ENCODE data around the gene ERMN. TPM values are rescaled to one million over a fixed set of nuclear protein-coding genes. Genes with fewer than 3 reads are reported as not detected.

ERMN gene
- total RNA-seq, 2 donors from 2014 or later: 0.55 to 0.68 TPM

DNA sequence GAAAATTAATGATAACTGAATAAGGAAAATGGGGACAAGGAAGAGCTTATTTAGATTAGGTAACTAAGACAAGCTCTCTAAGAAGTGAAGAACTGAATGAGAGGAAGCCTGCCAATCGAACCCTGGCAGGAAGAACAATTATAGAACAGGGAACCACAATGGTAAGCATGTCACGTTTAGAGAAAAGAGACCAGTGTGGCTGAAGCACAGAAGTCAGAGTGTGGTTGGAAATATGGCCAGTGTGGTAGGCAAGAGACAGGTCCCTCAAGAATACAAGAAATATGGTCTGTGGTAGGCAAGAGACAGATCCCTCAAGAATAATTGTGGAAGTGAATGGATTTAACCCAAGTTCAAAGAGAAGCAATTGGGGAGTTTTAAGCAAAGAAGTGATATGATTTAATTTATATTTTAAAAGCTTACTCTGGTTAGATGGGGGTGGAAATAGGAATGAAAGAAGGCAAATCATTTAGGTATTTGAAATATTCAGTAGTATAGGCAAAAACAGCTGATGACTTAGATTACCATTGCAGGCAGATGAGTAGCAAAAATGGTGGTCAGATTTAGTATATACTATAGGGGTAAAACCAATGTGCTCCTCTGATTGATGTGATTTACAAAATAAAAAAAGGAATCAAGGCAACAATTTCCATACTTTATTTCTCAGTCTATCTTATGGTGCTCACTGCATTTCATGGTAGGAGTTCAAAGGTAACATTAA, 38.8 kb upstream of the ERMN start:
- H3K36me3 ChIP-seq (ENCODE audit: control insufficient read depth, insufficient read depth, low read length): no peaks in the 10 kb centered on the region
- Mint-ChIP-seq H3K36me3 (ENCODE audit: low read depth) (peaks cover 7% of the 10 kb centered on the region), H3K4me1 (no peaks in the 10 kb centered on the region), H3K27ac (no peak overlapping the region), H3K9me3 (peaks cover 31% of the 10 kb centered on the region), H3K27me3 (ENCODE audit: insufficient read depth) (no peaks in the 10 kb centered on the region), H3K4me3 (no peak overlapping the region)
- no peak overlapping the region for H3K4me3 ChIP-seq (ENCODE audit: low read length)
- no peaks in the 10 kb centered on the region for H3K4me1 ChIP-seq (ENCODE audit: control insufficient read depth, insufficient read depth, low read length)
- H3K9ac ChIP-seq (ENCODE audit: extremely low read depth, low read length, poor library complexity, severe bottlenecking): no peak overlapping the region
- TF ChIP-seq, protein P1, sequence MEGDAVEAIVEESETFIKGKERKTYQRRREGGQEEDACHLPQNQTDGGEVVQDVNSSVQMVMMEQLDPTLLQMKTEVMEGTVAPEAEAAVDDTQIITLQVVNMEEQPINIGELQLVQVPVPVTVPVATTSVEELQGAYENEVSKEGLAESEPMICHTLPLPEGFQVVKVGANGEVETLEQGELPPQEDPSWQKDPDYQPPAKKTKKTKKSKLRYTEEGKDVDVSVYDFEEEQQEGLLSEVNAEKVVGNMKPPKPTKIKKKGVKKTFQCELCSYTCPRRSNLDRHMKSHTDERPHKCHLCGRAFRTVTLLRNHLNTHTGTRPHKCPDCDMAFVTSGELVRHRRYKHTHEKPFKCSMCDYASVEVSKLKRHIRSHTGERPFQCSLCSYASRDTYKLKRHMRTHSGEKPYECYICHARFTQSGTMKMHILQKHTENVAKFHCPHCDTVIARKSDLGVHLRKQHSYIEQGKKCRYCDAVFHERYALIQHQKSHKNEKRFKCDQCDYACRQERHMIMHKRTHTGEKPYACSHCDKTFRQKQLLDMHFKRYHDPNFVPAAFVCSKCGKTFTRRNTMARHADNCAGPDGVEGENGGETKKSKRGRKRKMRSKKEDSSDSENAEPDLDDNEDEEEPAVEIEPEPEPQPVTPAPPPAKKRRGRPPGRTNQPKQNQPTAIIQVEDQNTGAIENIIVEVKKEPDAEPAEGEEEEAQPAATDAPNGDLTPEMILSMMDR (conservative IDR thresholded peaks at IDR 0.05): no peak
- H3K27me3 ChIP-seq (ENCODE audit: control insufficient read depth, insufficient read depth, low read length, poor library complexity, severe bottlenecking): no peaks in the 10 kb centered on the region
- no peak for DNase-seq
- WGBS, 2 experiments (ENCODE audit: insufficient coverage in 1 of 2, insufficient read length in 1 of 2): 84 to 88% methylated on average over 2 of the region's 2 CpGs
- H3K9me3 ChIP-seq (ENCODE audit: control insufficient read depth, low read length): peaks cover 19% of the 10 kb centered on the region
- no peak overlapping the region for H3K27ac ChIP-seq (ENCODE audit: low read depth, low read length)

DNA sequence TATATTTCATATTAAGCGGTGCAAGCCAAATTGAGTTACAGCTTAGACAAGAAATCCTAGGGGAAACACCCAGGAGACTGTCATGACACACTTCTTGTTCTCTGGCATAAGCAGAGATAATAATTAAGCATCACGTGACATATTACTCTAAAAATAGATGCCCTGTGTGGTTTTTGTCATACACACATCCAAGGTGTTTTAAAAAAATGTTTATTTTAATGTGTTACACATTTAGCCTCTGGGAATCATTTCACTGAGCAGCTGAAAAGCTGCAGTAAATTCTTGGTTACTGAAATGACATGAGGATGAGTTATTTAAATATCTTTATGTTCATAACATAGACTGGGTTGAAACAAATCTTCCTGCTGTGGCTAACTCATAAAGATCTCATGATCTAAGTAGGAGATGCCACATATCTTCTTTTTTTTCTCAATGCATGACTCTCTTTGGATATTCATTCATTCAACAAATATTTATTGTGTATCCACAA, 38.0 kb upstream of the ERMN start:
- Mint-ChIP-seq H3K9me3 (peaks cover 31% of the 10 kb centered on the region), H3K36me3 (ENCODE audit: low read depth) (peaks cover 7% of the 10 kb centered on the region), H3K27me3 (ENCODE audit: insufficient read depth) (no peaks in the 10 kb centered on the region), H3K27ac (no peak overlapping the region), H3K4me3 (no peak overlapping the region), H3K4me1 (no peaks in the 10 kb centered on the region)
- WGBS, 2 experiments (ENCODE audit: insufficient coverage in 1 of 2, insufficient read length in 1 of 2): 89% methylated on average over 2 of the region's 2 CpGs; no CpG with 5 or more reads in 1 of the 2 experiments
- Histone ChIP-seq H3K9ac (ENCODE audit: extremely low read depth, low read length, poor library complexity, severe bottlenecking) (no peak overlapping the region), H3K4me1 (ENCODE audit: control insufficient read depth, insufficient read depth, low read length) (no peaks in the 10 kb centered on the region), H3K4me3 (ENCODE audit: low read length) (no peak overlapping the region), H3K27me3 (ENCODE audit: control insufficient read depth, insufficient read depth, low read length, poor library complexity, severe bottlenecking) (no peaks in the 10 kb centered on the region), H3K36me3 (ENCODE audit: control insufficient read depth, insufficient read depth, low read length) (no peaks in the 10 kb centered on the region), H3K27ac (ENCODE audit: low read depth, low read length) (no peak overlapping the region), H3K9me3 (ENCODE audit: control insufficient read depth, low read length) (peaks cover 19% of the 10 kb centered on the region)
- TF ChIP-seq, protein P1 (conservative IDR thresholded peaks at IDR 0.05): no peak
- DNase-seq: no peak

- no peaks in the 10 kb centered on the region for H3K27me3 Mint-ChIP-seq (ENCODE audit: insufficient read depth)
- Histone ChIP-seq H3K4me3 (ENCODE audit: low read length) (no peak overlapping the region), H3K9ac (ENCODE audit: extremely low read depth, low read length, poor library complexity, severe bottlenecking) (no peak overlapping the region), H3K9me3 (ENCODE audit: control insufficient read depth, low read length) (peaks cover 19% of the 10 kb centered on the region), H3K36me3 (ENCODE audit: control insufficient read depth, insufficient read depth, low read length) (no peaks in the 10 kb centered on the region), H3K4me1 (ENCODE audit: control insufficient read depth, insufficient read depth, low read length) (no peaks in the 10 kb centered on the region), H3K27me3 (ENCODE audit: control insufficient read depth, insufficient read depth, low read length, poor library complexity, severe bottlenecking) (no peaks in the 10 kb centered on the region), H3K27ac (ENCODE audit: low read depth, low read length) (no peak overlapping the region)
- 98% methylated on average over 2 of the region's 2 CpGs; no CpG with 5 or more reads in 1 of the 2 experiments for WGBS, 2 experiments (ENCODE audit: insufficient coverage in 1 of 2, insufficient read length in 1 of 2)
- H3K4me3 Mint-ChIP-seq: no peak overlapping the region
- TF ChIP-seq, protein P1 (conservative IDR thresholded peaks at IDR 0.05): no peak
- H3K27ac Mint-ChIP-seq: no peak overlapping the region
- H3K36me3 Mint-ChIP-seq (ENCODE audit: low read depth): peaks cover 4% of the 10 kb centered on the region
- H3K9me3 Mint-ChIP-seq: peaks cover 26% of the 10 kb centered on the region
- no peaks in the 10 kb centered on the region for H3K4me1 Mint-ChIP-seq
- no peak for DNase-seq
These were observed 37.0 kb upstream of the ERMN start for GRCh38 chr2:157362627-157363026.
